Stimulated activated CD4-positive, alpha-beta T cell treated with anti-CD3 and anti-CD28 coated beads, Interleukin-4, amount 100 ng/mL, for 1 hour (primary cell): Measurements from ENCODE around the gene UBALD1.

ENCODE experiments used
- DNase-seq: peaks from one replicate; pipeline ENCODE4 v3.0.0-alpha.2; 2020

Gene UBALD1

GRCh38 chr16:4613636-4614570 lies 785 bp downstream of the UBALD1 start:
- DNase-seq = peak; percentile 46

DNA sequence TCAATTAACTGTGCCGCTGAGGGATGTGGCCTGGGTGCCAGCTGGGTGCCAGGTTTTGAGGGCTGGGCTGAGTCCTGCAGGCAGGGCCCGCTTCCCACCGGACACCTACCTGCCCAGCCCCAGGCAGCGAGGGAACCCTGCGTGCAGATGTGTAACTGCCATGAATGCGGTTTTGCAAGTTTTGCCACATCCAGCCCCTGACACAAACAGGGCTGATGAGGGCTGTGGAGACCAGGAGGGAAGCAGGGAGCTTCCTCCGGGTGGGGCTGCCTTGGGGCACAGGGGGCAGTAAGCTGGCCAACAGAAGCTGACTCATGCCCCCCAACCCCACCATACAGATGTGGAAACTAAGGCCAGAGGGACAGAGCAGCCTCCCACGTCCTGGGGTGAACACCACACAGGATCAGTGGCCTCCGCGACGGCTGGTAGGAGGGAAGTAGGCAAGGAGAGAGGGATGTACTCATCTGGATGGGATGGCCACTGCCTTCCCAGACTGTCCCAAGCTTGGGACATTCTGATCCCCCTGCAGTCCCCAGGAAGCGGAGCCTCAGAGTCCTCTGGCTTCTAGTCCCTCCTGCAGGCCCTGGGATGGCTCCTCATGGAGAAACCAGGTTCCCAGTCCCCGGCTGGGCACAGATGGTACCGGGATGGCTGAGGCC lies 1.6 kb downstream of the UBALD1 start:
- DNase-seq = no peak

DNA sequence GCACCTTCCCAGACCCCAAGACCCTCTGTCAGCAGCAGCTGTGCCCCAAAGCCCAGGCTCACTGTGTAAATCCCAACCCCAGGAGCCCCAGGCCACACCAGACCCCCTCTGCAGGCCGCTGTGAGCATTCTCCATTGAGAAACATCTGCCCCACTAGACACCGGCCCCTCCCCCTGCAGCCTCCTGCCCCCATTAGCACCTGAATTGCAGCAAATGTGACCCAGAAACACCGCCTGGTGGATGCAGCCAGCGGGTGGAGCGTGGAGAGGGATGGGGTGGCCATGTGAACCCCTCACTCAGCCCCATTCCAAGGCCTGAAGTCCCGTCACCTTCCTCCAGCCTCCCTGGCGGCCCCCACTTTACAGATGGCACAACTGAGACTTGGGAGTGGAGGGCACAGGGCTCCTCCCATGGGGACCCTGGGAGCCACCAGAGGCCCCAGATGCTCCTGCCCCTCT lies 2.2 kb downstream of the UBALD1 start:
- DNase-seq = no peak

GRCh38 chr16:4611337-4612021 lies 3.2 kb downstream of the UBALD1 start:
- DNase-seq = no peak

DNA sequence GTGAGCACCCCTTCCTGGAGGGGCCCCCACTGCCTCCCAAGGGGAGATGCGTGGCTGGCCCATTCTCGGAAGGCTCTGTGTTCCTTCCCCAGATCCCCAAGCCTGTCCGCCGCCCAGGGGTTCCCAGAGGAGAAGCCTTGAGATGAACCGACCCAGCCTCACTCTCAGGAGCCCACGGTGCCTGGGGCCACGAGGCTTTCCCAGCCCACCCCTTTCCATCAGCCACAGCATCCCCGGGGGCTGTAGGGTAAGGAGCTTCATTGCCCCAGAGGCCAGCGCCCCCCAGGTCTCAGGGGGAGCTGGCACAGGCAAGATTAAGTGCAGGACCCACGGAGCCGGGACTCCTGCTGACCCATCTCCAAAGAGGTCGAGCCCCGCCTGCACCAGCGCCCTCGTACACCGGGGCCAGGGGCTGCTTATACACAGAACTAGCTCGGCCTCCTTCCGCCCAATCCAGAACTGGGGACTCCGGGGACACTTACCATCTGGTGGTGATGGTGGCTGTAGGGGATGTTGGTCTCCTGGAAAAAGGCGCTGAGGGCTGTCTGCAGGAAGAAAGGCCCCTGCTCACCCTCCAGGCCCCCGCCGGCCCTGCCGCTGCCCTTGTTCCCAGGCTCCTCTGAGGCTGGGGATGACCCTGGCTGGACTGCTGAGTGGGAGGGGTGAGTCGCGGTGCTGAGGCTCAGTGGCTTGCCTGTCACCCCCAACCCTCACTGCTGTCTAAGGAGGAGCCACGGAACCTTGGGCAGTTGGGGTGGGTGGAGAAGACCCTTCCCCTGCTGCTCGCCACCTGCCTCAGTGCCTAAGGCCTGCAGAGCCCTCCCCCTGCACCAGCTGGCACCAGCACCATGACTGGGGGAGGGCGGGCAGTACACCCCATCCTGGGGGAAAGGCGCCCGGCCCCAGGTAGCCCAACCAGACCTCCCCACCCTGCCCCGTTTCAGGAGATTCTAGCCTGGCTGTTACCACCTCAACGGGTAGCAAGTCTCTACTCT lies 4.4 kb downstream of the UBALD1 start:
- DNase-seq = no peak

DNA sequence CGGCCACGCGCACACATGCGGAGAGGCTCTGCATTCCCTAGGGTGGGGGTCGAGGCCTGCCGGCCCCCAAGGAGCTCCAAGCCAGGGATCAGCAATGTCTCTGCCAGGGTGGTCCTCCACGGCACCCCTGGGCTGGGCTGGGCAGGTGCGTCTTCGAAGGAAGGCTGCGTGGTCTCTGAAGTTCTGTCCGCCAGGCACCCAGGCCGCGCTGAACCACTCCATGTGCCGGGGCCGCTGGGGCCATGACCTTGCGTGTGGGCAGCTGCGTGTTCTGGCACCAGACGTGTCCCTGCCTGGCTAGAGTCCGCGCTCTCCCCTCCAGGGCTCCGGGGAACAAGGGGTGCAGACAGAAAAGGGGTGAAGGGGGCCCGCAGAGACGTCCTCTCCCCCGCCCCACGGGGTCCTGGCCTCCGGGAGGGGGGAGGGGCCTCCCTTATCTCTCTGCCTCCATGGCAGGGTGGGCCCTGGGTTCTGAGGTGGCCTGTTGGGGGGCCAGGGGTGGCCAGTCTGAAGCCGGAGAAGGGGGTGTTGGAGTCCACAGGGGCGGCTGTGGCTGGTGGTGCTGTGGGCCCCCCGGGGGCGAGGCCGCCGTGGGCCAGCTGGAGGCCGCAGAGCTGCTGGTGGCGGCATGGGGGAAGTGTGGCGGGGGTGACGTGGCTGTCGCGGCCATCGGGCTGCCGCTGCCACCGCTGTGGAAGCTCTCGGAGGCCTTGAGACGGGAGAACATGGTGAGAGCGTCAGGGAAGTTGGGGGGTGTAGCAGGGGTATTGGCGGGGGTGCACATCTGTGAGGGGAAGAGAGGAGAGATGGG lies 5.3 kb downstream of the UBALD1 start:
- no peak for DNase-seq

DNA sequence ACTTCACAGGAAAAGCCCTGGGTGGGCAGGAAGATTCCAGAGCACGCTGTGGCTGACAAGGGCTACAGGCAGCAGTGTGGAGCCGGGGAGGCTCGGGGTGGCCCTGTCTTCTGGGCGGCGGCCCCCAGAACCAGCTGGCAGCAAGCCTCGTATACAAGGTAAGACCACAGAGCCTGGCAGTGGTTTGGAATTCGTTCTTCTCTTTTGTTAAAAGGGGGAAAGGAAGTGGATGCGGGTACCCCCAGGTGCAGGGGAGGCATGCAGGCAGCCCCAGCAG lies 6.0 kb downstream of the UBALD1 start:
- no peak for DNase-seq

- no peak for DNase-seq
Measured at GRCh38 chr16:4607841-4608703, 6.6 kb downstream of the UBALD1 start.

GRCh38 chr16:4606354-4606753 lies 8.3 kb downstream of the UBALD1 start:
- DNase-seq = no peak

DNA sequence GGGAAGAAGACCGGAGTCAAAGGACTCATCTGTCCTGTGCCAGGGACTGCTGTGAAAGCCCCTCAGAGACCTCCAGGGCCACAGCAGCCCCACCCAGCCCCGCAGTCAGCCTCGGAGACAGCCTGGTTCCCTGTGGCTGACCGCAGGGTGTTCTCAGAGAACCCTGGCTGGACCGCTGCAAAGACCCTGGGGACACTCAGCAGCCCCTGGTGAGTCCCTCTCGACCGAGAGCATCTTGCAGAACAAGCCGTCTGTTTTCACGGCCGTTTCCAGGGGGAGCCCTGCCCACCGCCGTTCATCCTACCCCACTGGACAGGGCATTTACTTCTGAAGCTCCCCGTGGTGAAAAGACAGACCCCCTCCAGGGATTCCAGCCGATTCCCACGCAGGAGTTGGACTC lies 10.3 kb downstream of the UBALD1 start:
- DNase-seq = no peak

DNA sequence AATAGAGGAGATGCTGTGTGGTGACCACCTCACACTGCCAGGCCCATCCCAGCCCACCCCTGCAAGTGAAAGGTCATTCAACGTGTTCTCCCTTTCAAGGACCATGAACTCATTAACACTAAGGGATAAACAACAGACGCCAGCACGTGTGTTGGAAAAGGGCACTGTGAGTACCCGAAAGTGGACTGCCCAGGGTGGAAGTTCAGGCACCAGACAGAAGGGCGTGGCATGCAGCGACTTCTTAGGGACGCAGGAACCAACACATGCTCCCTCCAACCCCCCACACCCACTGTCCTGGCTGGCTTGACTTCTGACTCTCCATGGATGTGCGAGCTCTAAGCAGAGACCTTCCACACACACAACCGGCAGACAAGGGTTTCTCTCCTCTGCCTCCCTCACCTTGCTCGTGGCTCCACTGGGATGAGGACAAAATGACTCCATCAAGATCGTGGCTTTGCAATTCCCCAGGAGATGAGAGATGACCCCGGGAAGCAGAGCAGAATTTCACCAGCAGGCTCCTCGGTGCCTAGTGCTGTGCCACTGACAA lies 11.0 kb downstream of the UBALD1 start:
- no peak for DNase-seq

GRCh38 chr16:4602331-4602730 lies 12.4 kb downstream of the UBALD1 start:
- DNase-seq = no peak

DNA sequence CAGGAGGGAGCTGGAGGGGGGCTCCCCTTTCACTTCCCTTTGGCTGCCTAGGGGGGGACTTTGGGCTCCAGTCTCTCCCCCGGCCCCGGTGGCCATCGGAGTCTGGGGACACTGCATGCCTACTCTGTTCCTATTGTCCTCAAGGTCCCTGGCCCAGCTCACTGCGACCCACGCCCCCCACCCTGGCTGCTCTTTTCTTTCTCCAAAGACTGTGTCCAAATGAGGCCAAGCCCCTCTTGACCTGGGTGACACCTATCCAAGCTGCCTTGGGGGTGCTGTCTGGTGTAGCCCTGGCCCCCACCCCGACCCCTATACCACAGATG lies 12.9 kb downstream of the UBALD1 start:
- DNase-seq = no peak

- no peak for DNase-seq
Measured at GRCh38 chr16:4601036-4601863, 13.4 kb downstream of the UBALD1 start.

DNA sequence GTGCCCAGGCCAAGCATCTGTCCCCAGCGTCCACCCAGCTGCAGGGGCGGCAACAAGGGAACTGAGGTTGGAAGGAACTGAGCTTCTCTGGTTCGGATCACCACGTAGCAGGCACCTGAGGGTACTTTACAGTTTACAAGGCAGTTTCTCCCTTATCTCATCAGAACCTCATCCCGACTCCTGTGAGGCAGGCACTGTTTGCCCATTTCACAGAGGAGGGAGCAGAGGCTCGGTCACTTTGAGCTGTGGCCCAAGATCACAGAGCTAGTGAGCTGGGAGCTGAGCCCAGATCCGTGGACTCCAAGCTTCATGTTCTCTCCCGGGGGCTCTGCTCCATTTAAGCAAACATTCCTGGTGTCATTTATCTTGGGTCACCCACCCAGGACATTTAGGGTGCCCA lies 15.1 kb downstream of the UBALD1 start:
- DNase-seq = no peak

DNA sequence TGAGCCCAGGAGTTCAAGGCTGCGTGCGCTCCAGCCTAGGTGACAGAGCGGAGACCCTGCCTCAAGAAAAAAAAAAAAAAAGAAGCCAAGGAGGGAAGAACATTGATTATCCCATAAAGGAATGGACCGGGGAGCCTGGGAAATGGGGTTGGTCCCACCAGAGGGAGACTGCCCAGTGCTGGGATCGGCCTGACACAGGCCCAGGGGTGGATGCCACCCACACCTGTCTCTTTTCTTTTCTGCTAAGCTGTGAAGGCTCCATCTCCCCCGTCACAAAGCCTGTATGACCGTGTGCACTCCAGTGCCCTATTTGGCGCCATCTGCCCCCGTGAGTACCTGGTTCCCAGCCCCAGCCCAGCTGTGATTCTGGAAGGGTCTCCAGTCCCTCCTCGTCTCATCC lies 15.7 kb downstream of the UBALD1 start:
- DNase-seq = no peak

GRCh38 chr16:4597174-4597573 lies 17.5 kb downstream of the UBALD1 start:
- DNase-seq = no peak

DNA sequence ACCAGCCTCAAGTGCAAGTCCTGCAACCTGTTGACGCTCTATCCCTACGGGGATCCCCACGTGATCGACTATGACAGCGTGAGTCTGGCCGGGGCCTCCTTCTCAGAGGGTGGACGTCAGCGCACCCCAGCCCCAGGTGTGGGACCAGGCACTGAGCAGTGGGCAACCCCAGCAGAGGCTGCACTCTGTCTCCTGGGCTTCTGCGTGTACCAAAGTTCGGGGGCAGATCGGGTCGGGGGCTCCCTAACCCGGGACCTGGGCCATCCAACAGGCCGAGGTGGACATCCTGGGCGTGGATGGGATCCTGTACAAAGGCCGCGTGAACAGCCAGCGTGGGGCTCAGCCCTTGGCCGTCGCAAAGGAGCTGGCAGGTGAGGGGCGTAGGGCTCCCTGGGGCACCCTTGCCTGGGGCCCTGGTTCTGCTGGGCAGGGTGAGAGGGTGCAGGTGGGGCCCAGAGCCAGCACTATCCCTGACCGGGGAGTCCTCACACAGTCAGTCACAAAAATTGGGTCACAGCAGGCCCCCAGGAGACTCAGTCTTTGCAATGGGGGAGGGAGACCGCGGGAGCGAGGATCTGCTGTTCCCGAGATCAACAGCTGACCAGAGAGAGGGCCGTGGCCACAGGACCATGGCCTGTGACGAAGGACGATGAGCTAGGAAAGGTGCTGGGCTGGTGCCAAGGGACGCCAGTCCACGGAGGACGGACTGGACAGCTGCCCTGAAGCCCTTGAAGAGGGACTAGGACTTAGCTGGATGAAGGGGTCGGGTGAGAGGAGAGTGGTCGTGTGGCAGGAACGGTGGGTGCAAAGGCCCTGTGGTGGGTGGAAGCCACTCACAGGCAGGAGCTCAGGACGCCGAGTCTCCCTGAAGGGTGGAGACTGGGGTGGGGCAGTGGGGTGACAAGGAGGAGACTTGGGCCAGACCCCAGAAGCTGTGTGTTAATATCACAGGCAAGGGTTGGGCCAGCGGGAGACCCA lies 20.0 kb downstream of the UBALD1 start:
- no peak for DNase-seq
